IMR-90 (cell line): Measurements from ENCODE around the gene DIPK1A. TPM values are rescaled to one million over a fixed set of nuclear protein-coding genes. Genes with fewer than 3 reads are reported as not detected.

Experiments
- ATAC-seq: fragments of 200-7000 bp; cut with Tn5 transposase; 2 replicates; pipeline ENCODE4 v1.9.1; 2020; ENCODE audit warnings: low read depth, mild to moderate bottlenecking, moderate library complexity
- BruUV-seq: library from RNA; stranded (reverse); fragments of 400-500 nt; replicated peaks from 2 replicates; lab custom pipeline; 2021; lab: Mats Ljungman, UMichigan
- CTCF ChIA-PET: fragments of 300-600 bp; formaldehyde crosslinking; extraction: SDS; loops from one replicate; lab custom pipeline; 2021; ENCODE audit warnings: antibody characterized with exemption; lab: Yijun Ruan, JAX
- POLR2A ChIA-PET: fragments of 300-600 bp; sonication (Branson Sonifier 250); formaldehyde crosslinking; loops from one replicate; lab custom pipeline; 2022; ENCODE audit warnings: antibody characterized with exemption; ENCODE audit not compliant: unreplicated experiment; lab: Charles Lee
- DNase-seq: peaks from one replicate; pipeline ENCODE4 v3.0.0; 2013
- H2AFZ ChIP-seq: replicated peaks from 2 replicates; pipeline ENCODE3; 2013; ENCODE audit warnings: low read length, mild to moderate bottlenecking; ENCODE audit not compliant: poor library complexity
- H2AK5ac ChIP-seq: 2 replicates; pipeline ENCODE4 v1.6.1; 2013; ENCODE audit warnings: low read depth, low read length, inconsistent platforms
- H2AK9ac ChIP-seq: replicated peaks from 2 replicates; pipeline ENCODE3; 2013; ENCODE audit warnings: mild to moderate bottlenecking, low read depth, low read length, moderate library complexity; ENCODE audit not compliant: poor library complexity
- H2BK120ac ChIP-seq: 2 replicates; pipeline ENCODE4 v1.6.1; 2013; ENCODE audit warnings: low read depth, low read length, inconsistent platforms
- H2BK15ac ChIP-seq: 3 replicates; pipeline ENCODE4 v1.6.1; 2013; ENCODE audit warnings: low read depth, low read length, inconsistent platforms
- H2BK20ac ChIP-seq: 2 replicates; pipeline ENCODE4 v1.6.1; 2013; ENCODE audit warnings: low read depth, mild to moderate bottlenecking, inconsistent platforms, low read length, moderate library complexity
- H2BK5ac ChIP-seq: 2 replicates; pipeline ENCODE4 v1.6.1; 2013; ENCODE audit warnings: mild to moderate bottlenecking, low read depth, low read length, inconsistent platforms; ENCODE audit not compliant: poor library complexity, severe bottlenecking
- H3K14ac ChIP-seq: replicated peaks from 2 replicates; pipeline ENCODE4 v1.6.1; 2013; ENCODE audit warnings: low read depth, low read length, inconsistent platforms
- H3K18ac ChIP-seq: 2 replicates; pipeline ENCODE4 v1.6.1; 2013; ENCODE audit warnings: low read depth, low read length, control low read depth
- H3K23ac ChIP-seq: 2 replicates; pipeline ENCODE4 v1.6.1; 2013; ENCODE audit warnings: low read depth, low read length, inconsistent platforms
- H3K27ac ChIP-seq: 2 replicates; pipeline ENCODE4 v1.5.1; 2013; ENCODE audit warnings: mild to moderate bottlenecking, control low read depth, low read length; ENCODE audit not compliant: insufficient read depth
- H3K27me3 ChIP-seq: 2 replicates; pipeline ENCODE4 v1.6.1; 2013; ENCODE audit warnings: low read length; ENCODE audit not compliant: control insufficient read depth, insufficient read depth
- H3K36me3 ChIP-seq: 2 replicates; pipeline ENCODE4 v1.6.1; 2013; ENCODE audit warnings: low read length, mixed read lengths; ENCODE audit not compliant: control insufficient read depth, insufficient read depth
- H3K4ac ChIP-seq: 2 replicates; pipeline ENCODE4 v1.6.1; 2013; ENCODE audit warnings: low read depth, low read length, inconsistent platforms
- H3K4me1 ChIP-seq: 2 replicates; pipeline ENCODE4 v1.6.1; 2013; ENCODE audit warnings: low read length, mixed read lengths; ENCODE audit not compliant: control insufficient read depth, insufficient read depth
- H3K4me2 ChIP-seq: 2 replicates; pipeline ENCODE4 v1.6.1; 2013; ENCODE audit warnings: low read depth, mild to moderate bottlenecking, control low read depth, low read length, moderate library complexity
- H3K4me3 ChIP-seq: 2 replicates; pipeline ENCODE4 v1.5.1; 2013; ENCODE audit warnings: low read depth, mild to moderate bottlenecking, control low read depth, low read length, moderate library complexity; ENCODE audit not compliant: insufficient read depth
- H3K56ac ChIP-seq: 2 replicates; pipeline ENCODE4 v1.6.1; 2013; ENCODE audit warnings: low read length, inconsistent platforms; ENCODE audit not compliant: insufficient read depth; ENCODE audit errors: extremely low read depth
- H3K79me1 ChIP-seq, 2 experiments: 2 replicates each; pipeline ENCODE4 v1.6.1; 2013; ENCODE audit warnings: low read length in 2 of 2, inconsistent platforms in 1 of 2, low read depth in 1 of 2
- H3K9ac ChIP-seq: 2 replicates; pipeline ENCODE4 v1.6.1; 2013; ENCODE audit warnings: low read depth, low read length, control low read depth
- H3K9me1 ChIP-seq: 2 replicates; pipeline ENCODE4 v1.6.1; 2013; ENCODE audit warnings: low read length, inconsistent platforms; ENCODE audit not compliant: insufficient read depth
- H3K9me3 ChIP-seq: 2 replicates; pipeline ENCODE4 v1.6.1; 2013; ENCODE audit warnings: low read length; ENCODE audit not compliant: control insufficient read depth, insufficient read depth
- H4K20me1 ChIP-seq: 2 replicates; pipeline ENCODE4 v1.6.1; 2013; ENCODE audit warnings: low read length, inconsistent platforms; ENCODE audit not compliant: insufficient read depth
- H4K5ac ChIP-seq: 2 replicates; pipeline ENCODE4 v1.6.1; 2013; ENCODE audit warnings: mild to moderate bottlenecking, low read depth, low read length, control low read depth
- H4K8ac ChIP-seq, 2 experiments: 2 replicates each; pipeline ENCODE4 v1.6.1; 2013; ENCODE audit warnings: low read depth in 2 of 2, low read length in 2 of 2, control low read depth in 1 of 2, inconsistent platforms in 1 of 2
- H4K91ac ChIP-seq: 2 replicates; pipeline ENCODE4 v1.6.1; 2013; ENCODE audit warnings: low read depth, low read length, inconsistent platforms; ENCODE audit not compliant: insufficient read depth
- BHLHE40 ChIP-seq: fragments of 150-350 bp; IDR thresholded peaks from 2 replicates; pipeline ENCODE4 v1.6.1; 2016; ENCODE audit warnings: mild to moderate bottlenecking, low read depth, low read length
- CEBPB ChIP-seq: IDR thresholded peaks from 2 replicates; pipeline ENCODE4 v1.6.1; 2012; ENCODE audit warnings: low read depth, low read length, improper control_type of control experiment
- CHD1 ChIP-seq: IDR thresholded peaks from 2 replicates; pipeline ENCODE4 v1.6.1; 2012; ENCODE audit warnings: low read depth, low read length, improper control_type of control experiment
- FOS ChIP-seq: fragments of 150-350 bp; IDR thresholded peaks from 2 replicates; pipeline ENCODE4 v1.6.1; 2016; ENCODE audit warnings: low read depth, low read length
- MAFK ChIP-seq: IDR thresholded peaks from 2 replicates; pipeline ENCODE4 v1.6.1; 2012; ENCODE audit warnings: low read depth, low read length, improper control_type of control experiment
- MAZ ChIP-seq: IDR thresholded peaks from 2 replicates; pipeline ENCODE4 v1.6.1; 2012; ENCODE audit warnings: low read depth, mild to moderate bottlenecking, low read length, improper control_type of control experiment, moderate library complexity, borderline replicate concordance
- MXI1 ChIP-seq: IDR thresholded peaks from 2 replicates; pipeline ENCODE4 v1.6.1; 2012; ENCODE audit warnings: low read depth, mild to moderate bottlenecking, low read length, moderate library complexity, borderline replicate concordance
- NFE2L2 ChIP-seq: fragments of 150-350 bp; IDR thresholded peaks from 2 replicates; pipeline ENCODE4 v1.6.1; 2016; ENCODE audit warnings: low read depth, mild to moderate bottlenecking, low read length
- POLR2A ChIP-seq: IDR thresholded peaks from 2 replicates; pipeline ENCODE4 v1.6.1; 2012; ENCODE audit warnings: mild to moderate bottlenecking, low read depth, low read length
- RAD21 ChIP-seq: IDR thresholded peaks from 2 replicates; pipeline ENCODE4 v1.6.1; 2012; ENCODE audit warnings: low read length, improper control_type of control experiment
- RCOR1 ChIP-seq: IDR thresholded peaks from 2 replicates; pipeline ENCODE4 v1.6.1; 2012; ENCODE audit warnings: mild to moderate bottlenecking, low read length, improper control_type of control experiment; ENCODE audit not compliant: insufficient replicate concordance
- RFX5 ChIP-seq: IDR thresholded peaks from 2 replicates; pipeline ENCODE4 v1.8.0; 2012; ENCODE audit warnings: low read depth, mild to moderate bottlenecking, low read length, moderate library complexity
- SMC3 ChIP-seq: fragments of 150-350 bp; IDR thresholded peaks from 2 replicates; pipeline ENCODE4 v1.6.1; 2016; ENCODE audit warnings: low read depth, mild to moderate bottlenecking, antibody characterized with exemption, low read length, moderate library complexity
- WGBS, 2 experiments: methylation state at CpG; one replicate each; pipeline versions ENCODE4 v1.1.5 to v1.1.7; 2013; ENCODE audit warnings: missing lambda C conversion rate in 2 of 2; ENCODE audit not compliant: insufficient read length in 1 of 2; ENCODE audit errors: extremely low coverage in 2 of 2; 5-methylcytosine and 5-hydroxymethylcytosine counted together
- dilution Hi-C: fragments of 300-500 bp; cut with HindIII; formaldehyde crosslinking; loops from one replicate; pipeline ENCODE4 v1.14.3; 2018; ENCODE audit warnings: low sequenced_read_pairs; ENCODE audit not compliant: unreplicated experiment
- in situ Hi-C: fragments of 300-500 bp; cut with MboI; formaldehyde crosslinking; loops from 3 replicates; pipeline ENCODE4 v1.14.3; 2019; ENCODE audit warnings: low sequenced_read_pairs, inconsistent platforms, mixed read lengths
- intact Hi-C: fragments of 100-400 bp; cut with micrococcal nuclease; formaldehyde crosslinking; loops from 2 replicates; pipeline ENCODE4 v1.10.0; 2022
- polyA plus RNA-seq, 3 experiments: library from polyadenylated mRNA; depleted of rRNA; stranded (reverse); fragments of >200 nt; gene quantifications; 2 replicates each; pipeline ENCODE4 v1.2.3, GENCODE V29; 2012; ENCODE audit warnings: low replicate concordance in 1 of 3
- total RNA-seq: library from RNA; depleted of rRNA; stranded (reverse); fragments of >200 nt; gene quantifications from 2 replicates; pipeline ENCODE4 v1.2.3, GENCODE V29; 2012
- TF ChIP-seq, protein P1 (sequence below): fragments of 150-350 bp; IDR thresholded peaks from 2 replicates; pipeline ENCODE4 v1.6.1; 2017; ENCODE audit warnings: mild to moderate bottlenecking, antibody characterized with exemption, low read length, low read depth
- TF ChIP-seq, protein P2 (sequence below): fragments of 150-350 bp; IDR thresholded peaks from 2 replicates; pipeline ENCODE4 v1.6.1; 2016; ENCODE audit warnings: low read depth, mild to moderate bottlenecking, low read length, moderate library complexity, borderline replicate concordance
- TF ChIP-seq, protein P3 (sequence below): conservative IDR thresholded peaks from 2 replicates; pipeline ENCODE4 v1.5.1; 2012; ENCODE audit warnings: mild to moderate bottlenecking, low read depth, low read length, improper control_type of control experiment

DIPK1A gene
- total and polyA plus RNA-seq, 2 of the 4 experiments (the other 2 are of a cell fraction): 4.7 to 5.7 TPM

DNA sequence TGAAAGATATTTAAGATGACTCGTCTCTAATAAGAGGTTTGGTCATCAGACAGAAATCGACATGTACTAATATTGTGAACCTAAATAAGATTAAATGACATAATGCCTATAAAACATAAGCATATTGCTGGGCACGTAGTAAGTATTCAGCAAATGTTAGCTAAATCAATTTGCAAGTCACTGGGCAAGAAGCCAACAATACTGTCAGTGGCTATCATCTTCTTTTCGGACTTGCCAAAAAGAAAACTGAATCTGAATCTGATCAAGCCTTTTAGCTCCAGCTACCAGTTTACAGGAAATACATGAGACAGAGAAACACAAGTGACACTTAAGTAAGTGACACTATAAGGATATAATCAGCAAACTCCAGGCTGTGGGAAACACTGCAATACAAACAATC lies 83.5 kb downstream of the DIPK1A start:
- intact Hi-C loops: loop anchor here (5.0 kb wide), 1 partner anchor 65 kb away; no protein-coding TSS in a partner anchor
- no peak overlapping the region for H2BK5ac ChIP-seq
- peaks cover 2% of the 10 kb centered on the region; the same call in 1 of the 2 replicates for H3K36me3 ChIP-seq
- H3K4ac ChIP-seq: no peak overlapping the region
- in situ Hi-C loops: no loop called here
- H2BK20ac ChIP-seq: no peak overlapping the region
- dilution Hi-C loops: no loop called here
- no peak overlapping the region for H4K5ac ChIP-seq
- no peak overlapping the region for H3K4me3 ChIP-seq
- no CpG with 5 or more reads among the region's 4 CpGs for WGBS, 2 experiments
- no TSS peak for BruUV-seq
- H2AFZ ChIP-seq: no peak overlapping the region
- POLR2A ChIA-PET: interaction anchor here (0.6 kb wide), 1 partner anchor 83 kb away, joined by 3 read pairs; no protein-coding TSS in a partner anchor
- peaks cover 1% of the 10 kb centered on the region for H3K9me3 ChIP-seq
- no peak overlapping the region for H2AK5ac ChIP-seq
- peak; percentile 46 for DNase-seq
- H4K8ac ChIP-seq: no peak overlapping the region
- no peak overlapping the region; the same call in 1 of the 2 replicates for H3K14ac ChIP-seq
- no peak overlapping the region for H2BK15ac ChIP-seq
- peak overlapping the region; percentile 31; the same call in 1 of the 2 replicates for H3K4me2 ChIP-seq
- no peak overlapping the region for H2BK120ac ChIP-seq
- H3K9ac ChIP-seq: no peak overlapping the region
- H3K27me3 ChIP-seq: no peaks in the 10 kb centered on the region
- H3K56ac ChIP-seq: no peak overlapping the region
- CTCF ChIA-PET: interaction anchor here (0.6 to 1.7 kb wide), 3 partner anchors 10 to 231 kb away, joined by 4 to 7 read pairs (median 6); partner anchors contain the start of gene DIPK1A
- H3K4me1 ChIP-seq: no peaks in the 10 kb centered on the region
- ATAC-seq: no peak
- H4K91ac ChIP-seq: no peak overlapping the region
- no peak overlapping the region for H2AK9ac ChIP-seq
- no peaks in the 10 kb centered on the region for H4K20me1 ChIP-seq
- peaks cover 0 to 1% of the 10 kb centered on the region in 2 experiments; a peak in 1 of 4 replicates for H3K79me1 ChIP-seq
- H3K18ac ChIP-seq: no peak overlapping the region
- H3K23ac ChIP-seq: no peak overlapping the region
- H3K27ac ChIP-seq: no peak overlapping the region
- TF ChIP-seq MXI1: no peak
- no peak for TF ChIP-seq CEBPB
- TF ChIP-seq MAZ: no peak
- TF ChIP-seq, protein P1, sequence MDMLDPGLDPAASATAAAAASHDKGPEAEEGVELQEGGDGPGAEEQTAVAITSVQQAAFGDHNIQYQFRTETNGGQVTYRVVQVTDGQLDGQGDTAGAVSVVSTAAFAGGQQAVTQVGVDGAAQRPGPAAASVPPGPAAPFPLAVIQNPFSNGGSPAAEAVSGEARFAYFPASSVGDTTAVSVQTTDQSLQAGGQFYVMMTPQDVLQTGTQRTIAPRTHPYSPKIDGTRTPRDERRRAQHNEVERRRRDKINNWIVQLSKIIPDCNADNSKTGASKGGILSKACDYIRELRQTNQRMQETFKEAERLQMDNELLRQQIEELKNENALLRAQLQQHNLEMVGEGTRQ: no peak
- no peak for TF ChIP-seq RAD21
- TF ChIP-seq SMC3: no peak
- TF ChIP-seq, protein P2, sequence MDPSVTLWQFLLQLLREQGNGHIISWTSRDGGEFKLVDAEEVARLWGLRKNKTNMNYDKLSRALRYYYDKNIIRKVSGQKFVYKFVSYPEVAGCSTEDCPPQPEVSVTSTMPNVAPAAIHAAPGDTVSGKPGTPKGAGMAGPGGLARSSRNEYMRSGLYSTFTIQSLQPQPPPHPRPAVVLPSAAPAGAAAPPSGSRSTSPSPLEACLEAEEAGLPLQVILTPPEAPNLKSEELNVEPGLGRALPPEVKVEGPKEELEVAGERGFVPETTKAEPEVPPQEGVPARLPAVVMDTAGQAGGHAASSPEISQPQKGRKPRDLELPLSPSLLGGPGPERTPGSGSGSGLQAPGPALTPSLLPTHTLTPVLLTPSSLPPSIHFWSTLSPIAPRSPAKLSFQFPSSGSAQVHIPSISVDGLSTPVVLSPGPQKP: no peak
- TF ChIP-seq MAFK: no peak
- TF ChIP-seq FOS: no peak
- no peak for TF ChIP-seq BHLHE40
- TF ChIP-seq, protein P3, sequence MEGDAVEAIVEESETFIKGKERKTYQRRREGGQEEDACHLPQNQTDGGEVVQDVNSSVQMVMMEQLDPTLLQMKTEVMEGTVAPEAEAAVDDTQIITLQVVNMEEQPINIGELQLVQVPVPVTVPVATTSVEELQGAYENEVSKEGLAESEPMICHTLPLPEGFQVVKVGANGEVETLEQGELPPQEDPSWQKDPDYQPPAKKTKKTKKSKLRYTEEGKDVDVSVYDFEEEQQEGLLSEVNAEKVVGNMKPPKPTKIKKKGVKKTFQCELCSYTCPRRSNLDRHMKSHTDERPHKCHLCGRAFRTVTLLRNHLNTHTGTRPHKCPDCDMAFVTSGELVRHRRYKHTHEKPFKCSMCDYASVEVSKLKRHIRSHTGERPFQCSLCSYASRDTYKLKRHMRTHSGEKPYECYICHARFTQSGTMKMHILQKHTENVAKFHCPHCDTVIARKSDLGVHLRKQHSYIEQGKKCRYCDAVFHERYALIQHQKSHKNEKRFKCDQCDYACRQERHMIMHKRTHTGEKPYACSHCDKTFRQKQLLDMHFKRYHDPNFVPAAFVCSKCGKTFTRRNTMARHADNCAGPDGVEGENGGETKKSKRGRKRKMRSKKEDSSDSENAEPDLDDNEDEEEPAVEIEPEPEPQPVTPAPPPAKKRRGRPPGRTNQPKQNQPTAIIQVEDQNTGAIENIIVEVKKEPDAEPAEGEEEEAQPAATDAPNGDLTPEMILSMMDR: no peak
- TF ChIP-seq RFX5: no peak
- no peak for TF ChIP-seq NFE2L2
- no peak for TF ChIP-seq POLR2A
- TF ChIP-seq RCOR1: no peak
- no peak for TF ChIP-seq CHD1
- no peaks in the 10 kb centered on the region for H3K9me1 ChIP-seq
